OCI-LY1 (cell line): ENCODE results near the gene IL17RB.

ENCODE experiments used
- H2AFZ ChIP-seq: fragments of 200-600 bp; sonication (generic), shearing (Covaris generic); 2 replicates; pipeline ENCODE4 v1.6.0; 2014; ENCODE audit warnings: antibody characterized with exemption, mild to moderate bottlenecking, low read length
- H3F3A ChIP-seq: fragments of 200-600 bp; sonication (generic), shearing (Covaris generic); 2 replicates; pipeline ENCODE4 v1.6.0; 2014; ENCODE audit warnings: mild to moderate bottlenecking, antibody characterized with exemption, low read length, moderate library complexity; ENCODE audit not compliant: insufficient read depth
- H3K27ac ChIP-seq: fragments of 200-600 bp; sonication (generic); 2 replicates; pipeline ENCODE4 v1.5.1; 2014; ENCODE audit warnings: low read length, mixed run types, mild to moderate bottlenecking, low read depth; ENCODE audit not compliant: poor library complexity, severe bottlenecking
- H3K27me3 ChIP-seq: fragments of 200-600 bp; sonication (generic); 2 replicates; pipeline ENCODE4 v1.6.0; 2014; ENCODE audit warnings: antibody characterized with exemption, mild to moderate bottlenecking, low read length, moderate library complexity; ENCODE audit not compliant: insufficient read depth
- H3K36me3 ChIP-seq: fragments of 200-600 bp; sonication (generic); 2 replicates; pipeline ENCODE4 v1.6.1; 2014; ENCODE audit warnings: mild to moderate bottlenecking, antibody characterized with exemption, low read length, moderate library complexity, mixed read lengths; ENCODE audit not compliant: insufficient read depth
- H3K4me1 ChIP-seq: fragments of 200-600 bp; sonication (generic); 2 replicates; pipeline ENCODE4 v1.5.1; 2014; ENCODE audit warnings: mild to moderate bottlenecking, low read length, moderate library complexity; ENCODE audit not compliant: insufficient read depth, severe bottlenecking
- H3K4me2 ChIP-seq: fragments of 200-600 bp; sonication (generic), shearing (Covaris generic); 2 replicates; pipeline ENCODE4 v1.6.1; 2014; ENCODE audit warnings: low read length
- H3K4me3 ChIP-seq: fragments of 200-600 bp; sonication (generic); 2 replicates; pipeline ENCODE4 v1.5.1; 2014; ENCODE audit warnings: low read length, low read depth, mild to moderate bottlenecking, mixed read lengths; ENCODE audit not compliant: poor library complexity, severe bottlenecking
- H3K79me2 ChIP-seq: fragments of 200-600 bp; shearing (Covaris generic); 2 replicates; pipeline ENCODE4 v1.6.1; 2016; ENCODE audit warnings: mixed run types, low read length, mixed read lengths; ENCODE audit not compliant: insufficient read depth
- H3K9ac ChIP-seq: fragments of 200-600 bp; sonication (generic), shearing (Covaris generic); 2 replicates; pipeline ENCODE4 v1.6.1; 2014; ENCODE audit warnings: mild to moderate bottlenecking, low read length, mixed read lengths
- H3K9me2 ChIP-seq: fragments of 200-600 bp; sonication (generic), shearing (Covaris generic); 2 replicates; pipeline ENCODE4 v1.6.1; 2014; ENCODE audit warnings: low read depth, mild to moderate bottlenecking, low read length, mixed read lengths
- H3K9me3 ChIP-seq: fragments of 200-600 bp; shearing (Covaris generic); 2 replicates; pipeline ENCODE4 v1.6.1; 2014; ENCODE audit warnings: low read length, mixed read lengths
- H4K20me1 ChIP-seq: fragments of 200-600 bp; sonication (generic), shearing (Covaris generic); 2 replicates; pipeline ENCODE4 v1.6.0; 2016; ENCODE audit warnings: mild to moderate bottlenecking, low read length; ENCODE audit not compliant: insufficient read depth
- CTCF ChIP-seq: fragments of 200-600 bp; sonication (generic), shearing (Covaris generic); IDR thresholded peaks from 2 replicates; pipeline ENCODE4 v1.5.1; 2017; ENCODE audit warnings: mild to moderate bottlenecking, antibody characterized with exemption, low read length, moderate library complexity, mixed read lengths
- EZH2 ChIP-seq: fragments of 200-600 bp; sonication (generic), shearing (Covaris generic); IDR thresholded peaks from 2 replicates; pipeline ENCODE4 v1.8.0; 2017; ENCODE audit warnings: borderline replicate concordance, mixed run types, mild to moderate bottlenecking, antibody characterized with exemption, low read length, moderate library complexity, mixed read lengths

The IL17RB gene

GRCh38 chr3:53811143-53811927, 35.0 kb upstream of the IL17RB start:
- Histone ChIP-seq H3K4me3 (no peak overlapping the region), H3K36me3 (no peaks in the 10 kb centered on the region), H3K4me2 (no peak overlapping the region), H3K9ac (no peak overlapping the region), H3K9me2 (no peaks in the 10 kb centered on the region), H3F3A (no peaks in the 10 kb centered on the region), H3K27ac (no peak overlapping the region), H3K4me1 (no peaks in the 10 kb centered on the region), H3K9me3 (no peaks in the 10 kb centered on the region), H3K27me3 (no peaks in the 10 kb centered on the region), H4K20me1 (no peaks in the 10 kb centered on the region), H3K79me2 (no peaks in the 10 kb centered on the region), H2AFZ (no peak overlapping the region)
- TF ChIP-seq EZH2, result no peak
- TF ChIP-seq CTCF, result no peak

- no peak overlapping the region for H3K4me2 ChIP-seq
- no peak overlapping the region for H3K4me3 ChIP-seq
- no peaks in the 10 kb centered on the region for H3K9me3 ChIP-seq
- H4K20me1 ChIP-seq, result no peaks in the 10 kb centered on the region
- H3K36me3 ChIP-seq, result no peaks in the 10 kb centered on the region
- no peaks in the 10 kb centered on the region for H3K27me3 ChIP-seq
- no peaks in the 10 kb centered on the region for H3K4me1 ChIP-seq
- no peaks in the 10 kb centered on the region for H3F3A ChIP-seq
- H2AFZ ChIP-seq, result no peak overlapping the region
- H3K27ac ChIP-seq, result no peak overlapping the region
- no peak overlapping the region for H3K9ac ChIP-seq
- no peaks in the 10 kb centered on the region for H3K79me2 ChIP-seq
- no peaks in the 10 kb centered on the region for H3K9me2 ChIP-seq
- TF ChIP-seq EZH2 (no peak), CTCF (no peak; the same call in 1 of the 2 replicates)
These were observed 33.9 kb upstream of the IL17RB start for GRCh38 chr3:53812434-53812833.

- Histone ChIP-seq H3K4me2 (no peak overlapping the region), H3K27me3 (no peaks in the 10 kb centered on the region), H4K20me1 (no peaks in the 10 kb centered on the region), H3K9me3 (no peaks in the 10 kb centered on the region), H3K4me3 (no peak overlapping the region), H3K27ac (no peak overlapping the region), H3F3A (no peaks in the 10 kb centered on the region), H3K36me3 (no peaks in the 10 kb centered on the region), H3K4me1 (no peaks in the 10 kb centered on the region), H3K9me2 (no peaks in the 10 kb centered on the region), H3K9ac (no peak overlapping the region), H3K79me2 (no peaks in the 10 kb centered on the region), H2AFZ (no peak overlapping the region)
- TF ChIP-seq EZH2, result no peak
- no peak for TF ChIP-seq CTCF
These were observed 33.1 kb upstream of the IL17RB start for GRCh38 chr3:53813229-53813628.
